Mesendoderm (in vitro differentiated cells): ENCODE data around the gene CCDC188.
A peak's percentile ranks its signal among the peaks of the same experiment; 100 is the strongest.

ENCODE experiments used
- DNase-seq: peaks from one replicate; pipeline ENCODE4 v3.0.0; 2013
- H2AK5ac ChIP-seq: 2 replicates; pipeline ENCODE4 v1.6.1; 2013; ENCODE audit warnings: low read length, inconsistent platforms
- H2BK120ac ChIP-seq: 2 replicates; pipeline ENCODE4 v1.6.1; 2013; ENCODE audit warnings: low read depth, mild to moderate bottlenecking, low read length, moderate library complexity, mixed read lengths
- H2BK15ac ChIP-seq: replicated peaks from 2 replicates; pipeline ENCODE4 v1.6.1; 2013; ENCODE audit warnings: low read depth, mild to moderate bottlenecking, moderate library complexity
- H2BK5ac ChIP-seq: 2 replicates; pipeline ENCODE4 v1.6.1; 2013; ENCODE audit warnings: low read length, inconsistent platforms
- H3K18ac ChIP-seq: 2 replicates; pipeline ENCODE4 v1.6.1; 2013; ENCODE audit warnings: mild to moderate bottlenecking, low read length, mixed read lengths
- H3K23ac ChIP-seq: one replicate; pipeline ENCODE4 v1.6.1; 2013; ENCODE audit warnings: low read length
- H3K27ac ChIP-seq: 2 replicates; pipeline ENCODE4 v1.5.1; 2013; ENCODE audit warnings: low read depth, mild to moderate bottlenecking, inconsistent platforms, low read length, moderate library complexity
- H3K27me3 ChIP-seq: 2 replicates; pipeline ENCODE4 v1.6.1; 2013; ENCODE audit warnings: low read length, control low read depth, mild to moderate bottlenecking, inconsistent platforms; ENCODE audit not compliant: insufficient read depth, poor library complexity
- H3K36me3 ChIP-seq: 2 replicates; pipeline ENCODE4 v1.6.1; 2013; ENCODE audit warnings: low read length, inconsistent platforms; ENCODE audit not compliant: control insufficient read depth, insufficient read depth
- H3K4ac ChIP-seq: one replicate; pipeline ENCODE4 v1.6.1; 2013; ENCODE audit warnings: low read depth, mild to moderate bottlenecking, low read length, moderate library complexity
- H3K4me1 ChIP-seq: 2 replicates; pipeline ENCODE4 v1.6.1; 2013; ENCODE audit warnings: low read depth, low read length, inconsistent platforms; ENCODE audit not compliant: control insufficient read depth
- H3K4me2 ChIP-seq: 2 replicates; pipeline ENCODE4 v1.6.1; 2013; ENCODE audit warnings: low read length
- H3K4me3 ChIP-seq: 2 replicates; pipeline ENCODE4 v1.5.1; 2013; ENCODE audit warnings: mild to moderate bottlenecking, low read length
- H3K56ac ChIP-seq: one replicate; pipeline ENCODE4 v1.6.1; 2013; ENCODE audit warnings: low read length
- H3K79me1 ChIP-seq: 2 replicates; pipeline ENCODE4 v1.6.1; 2013; ENCODE audit warnings: low read length, inconsistent platforms
- H3K79me2 ChIP-seq: 2 replicates; pipeline ENCODE4 v1.6.1; 2013; ENCODE audit warnings: mild to moderate bottlenecking, low read length; ENCODE audit not compliant: control insufficient read depth, insufficient read depth
- H3K9ac ChIP-seq: 2 replicates; pipeline ENCODE4 v1.6.1; 2013; ENCODE audit warnings: low read length, inconsistent platforms
- H4K5ac ChIP-seq: one replicate; pipeline ENCODE4 v1.6.1; 2013; ENCODE audit warnings: low read length
- H4K8ac ChIP-seq: one replicate; pipeline ENCODE4 v1.6.1; 2013; ENCODE audit warnings: low read depth, mild to moderate bottlenecking, control low read depth, low read length, moderate library complexity
- WGBS: extraction: QIAGEN DNeasy Blood & Tissue Kit; methylation state at CpG from one replicate; pipeline ENCODE4 v1.1.7; 2013; ENCODE audit warnings: low lambda C conversion rate, missing lambda C conversion rate; ENCODE audit not compliant: insufficient coverage; ENCODE audit errors: extremely low coverage; 5-methylcytosine and 5-hydroxymethylcytosine counted together

Gene CCDC188

DNA sequence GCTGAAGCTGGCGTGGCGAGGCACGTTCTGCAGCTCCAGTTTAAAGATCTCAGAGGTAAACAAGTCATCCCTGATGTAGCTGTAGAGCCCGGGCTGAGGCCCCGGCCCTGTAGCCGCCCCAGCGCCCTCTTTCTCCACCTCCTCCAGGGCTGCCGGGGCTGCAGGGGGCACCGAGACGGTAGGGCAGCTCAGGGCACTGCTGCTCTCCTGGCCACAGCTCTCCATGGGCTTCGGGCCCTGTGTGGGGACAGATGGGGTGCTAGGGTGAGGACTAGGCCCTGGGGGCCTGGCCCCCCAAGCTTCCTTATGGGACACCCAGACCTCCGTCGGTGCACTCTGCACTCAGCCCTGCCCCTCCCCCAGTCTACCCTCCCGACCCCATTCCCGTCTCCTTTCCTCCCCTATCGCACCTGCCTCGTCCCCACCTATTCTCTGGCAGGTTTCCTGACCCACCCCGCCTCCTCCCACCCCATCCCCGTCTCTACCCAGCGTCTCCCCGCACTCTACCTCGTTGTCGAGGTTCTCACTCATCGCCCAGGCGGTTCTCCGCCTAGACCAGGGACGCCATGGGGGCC is 34.4 kb downstream of the CCDC188 start:
- peaks cover 17% of the 10 kb centered on the region for H3K79me1 ChIP-seq
- peak overlapping the region; percentile 78 for H3K4me2 ChIP-seq
- no peak overlapping the region for H3K18ac ChIP-seq
- no peak overlapping the region for H4K5ac ChIP-seq
- peak overlapping the region; percentile 98 for H3K56ac ChIP-seq
- H3K27me3 ChIP-seq = no peaks in the 10 kb centered on the region
- peak overlapping the region; percentile 91 for H3K4me3 ChIP-seq
- peak overlapping the region; percentile 17 for H3K4ac ChIP-seq
- H2BK15ac ChIP-seq = no peak overlapping the region
- peak overlapping the region; percentile 97 for H3K9ac ChIP-seq
- H2AK5ac ChIP-seq = peak overlapping the region; percentile 93
- peaks cover 2% of the 10 kb centered on the region for H3K4me1 ChIP-seq
- H3K27ac ChIP-seq = no peak overlapping the region
- no CpG with 5 or more reads among the region's 27 CpGs for WGBS
- peak overlapping the region; percentile 24 for H3K23ac ChIP-seq
- peaks cover 51% of the 10 kb centered on the region for H3K79me2 ChIP-seq
- H2BK5ac ChIP-seq = no peak overlapping the region
- H4K8ac ChIP-seq = no peak overlapping the region
- no peak for DNase-seq
- peaks cover 21% of the 10 kb centered on the region for H3K36me3 ChIP-seq
- no peak overlapping the region for H2BK120ac ChIP-seq

GRCh38 chr22:20115691-20116375 is 35.0 kb downstream of the CCDC188 start, which contains the start of gene RANBP1:
RANBP1 (plus strand) TSS chr22:20116104; CDS start chr22:20116185, 81 bp downstream.
- Histone ChIP-seq H2BK15ac (no peak within 1 kb of the TSS), H2AK5ac (peak within 1 kb of the TSS; percentile 93), H3K23ac (peak within 1 kb of the TSS; percentile 24), H4K8ac (no peak within 1 kb of the TSS), H3K56ac (peak within 1 kb of the TSS; percentile 98), H2BK120ac (no peak within 1 kb of the TSS), H3K4ac (peak within 1 kb of the TSS; percentile 17), H3K4me1 (peaks cover 2% of the 10 kb centered on the region), H3K4me3 (peak within 1 kb of the TSS; percentile 91), H2BK5ac (no peak within 1 kb of the TSS), H3K79me2 (peaks cover 46% of the 10 kb centered on the region), H3K18ac (no peak within 1 kb of the TSS), H3K27ac (no peak within 1 kb of the TSS), H3K4me2 (peak within 1 kb of the TSS; percentile 78), H3K9ac (peak within 1 kb of the TSS; percentile 97), H3K36me3 (peaks cover 23% of the 10 kb centered on the region), H4K5ac (no peak within 1 kb of the TSS), H3K27me3 (no peaks in the 10 kb centered on the region), H3K79me1 (peaks cover 17% of the 10 kb centered on the region)
- no CpG with 5 or more reads among the region's 30 CpGs for WGBS
- DNase-seq = no peak

DNA sequence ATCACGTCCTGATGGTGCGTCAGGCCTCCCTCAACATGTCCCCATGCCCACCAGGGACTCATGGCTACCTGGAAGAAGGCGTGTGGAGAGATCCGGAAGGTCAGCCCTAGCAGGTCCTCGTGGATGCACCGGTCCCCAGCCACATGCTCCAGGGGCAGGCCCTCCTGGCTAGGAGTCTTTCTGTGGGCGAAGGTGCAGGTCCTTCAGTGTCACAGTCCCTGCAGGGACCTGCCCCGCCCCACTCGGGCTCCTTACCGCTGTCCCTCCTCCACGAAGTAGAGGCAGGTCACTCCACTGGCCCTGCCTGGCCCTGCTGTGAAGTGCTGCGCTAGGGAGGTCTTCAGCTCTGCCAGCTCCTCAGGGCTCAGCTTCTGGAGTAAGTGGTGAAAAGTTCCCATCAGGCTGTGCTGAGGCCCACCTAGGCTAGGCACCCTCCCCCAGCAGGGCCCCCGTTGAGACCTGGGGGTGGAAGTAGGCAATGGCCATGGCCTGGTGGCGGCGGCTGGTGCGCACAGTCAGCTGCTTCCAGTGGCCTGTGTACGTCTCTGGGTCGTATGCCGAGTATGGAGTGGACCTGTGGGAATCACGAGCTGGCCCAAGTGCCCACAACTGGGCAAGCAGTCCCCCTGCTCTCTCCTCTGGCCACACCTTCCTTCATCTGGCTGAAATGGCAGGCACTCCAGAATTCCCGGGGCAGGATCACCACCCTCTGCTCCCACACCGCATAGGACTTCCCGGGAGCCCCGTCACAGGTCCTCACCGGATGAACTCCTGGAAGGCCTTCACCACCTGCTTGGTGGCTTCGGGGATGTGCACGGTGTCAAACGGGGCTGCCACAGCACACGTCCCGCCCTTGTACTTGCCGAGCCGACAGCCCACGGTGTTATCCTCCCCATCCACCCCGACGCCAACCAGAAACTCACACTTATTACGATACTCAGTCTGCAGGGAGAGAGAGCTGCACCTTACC is 36.1 kb downstream of the CCDC188 start:
- H2BK15ac ChIP-seq = no peak overlapping the region
- no peak overlapping the region for H2AK5ac ChIP-seq
- DNase-seq = no peak
- no peaks in the 10 kb centered on the region for H3K27me3 ChIP-seq
- H3K56ac ChIP-seq = no peak overlapping the region
- H3K4ac ChIP-seq = no peak overlapping the region
- no peak overlapping the region for H2BK5ac ChIP-seq
- H4K5ac ChIP-seq = no peak overlapping the region
- no peak overlapping the region for H3K4me3 ChIP-seq
- H3K23ac ChIP-seq = no peak overlapping the region
- H2BK120ac ChIP-seq = no peak overlapping the region
- H3K4me2 ChIP-seq = no peak overlapping the region
- H3K4me1 ChIP-seq = peaks cover 2% of the 10 kb centered on the region
- H4K8ac ChIP-seq = no peak overlapping the region
- no CpG with 5 or more reads among the region's 36 CpGs for WGBS
- no peak overlapping the region for H3K27ac ChIP-seq
- H3K79me1 ChIP-seq = peaks cover 13% of the 10 kb centered on the region
- peaks cover 36% of the 10 kb centered on the region for H3K79me2 ChIP-seq
- peaks cover 25% of the 10 kb centered on the region for H3K36me3 ChIP-seq
- no peak overlapping the region for H3K9ac ChIP-seq
- no peak overlapping the region for H3K18ac ChIP-seq

DNA sequence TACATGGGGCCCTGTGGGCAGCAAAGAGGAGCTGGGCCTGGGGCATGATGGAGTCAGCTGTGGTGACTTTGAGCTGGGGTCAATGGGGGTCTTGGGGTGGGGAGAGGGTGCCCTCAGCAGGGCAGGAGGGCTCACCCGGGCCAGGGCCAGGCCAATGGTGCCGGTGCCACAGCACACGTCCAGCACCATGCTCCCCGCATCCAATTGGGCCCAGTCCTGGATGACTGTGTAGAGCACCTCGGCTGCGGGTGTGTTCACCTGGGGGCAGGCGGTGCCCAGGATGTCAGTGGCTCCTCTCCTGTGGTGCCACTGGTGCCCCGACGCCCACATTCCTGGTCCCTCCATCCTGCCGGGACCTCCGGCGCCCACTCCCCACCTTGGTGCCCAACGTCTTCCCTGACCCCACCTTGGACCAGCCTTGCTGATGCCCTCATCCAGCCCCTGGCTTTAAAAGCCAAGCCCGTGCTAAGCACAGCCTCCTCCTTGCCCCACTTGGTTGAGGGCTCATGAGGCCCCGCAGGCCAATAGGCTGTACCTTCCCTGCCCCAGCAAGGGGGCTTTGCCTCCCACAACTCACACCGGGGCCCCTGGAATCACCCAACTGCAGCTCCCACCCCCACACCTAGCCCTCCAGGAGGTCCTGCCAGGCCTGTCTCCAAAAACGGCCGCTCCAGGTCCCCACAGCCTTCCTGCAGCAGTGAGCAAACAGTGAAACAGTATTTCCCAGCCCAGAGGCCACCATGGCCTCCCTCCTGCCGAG is 37.1 kb downstream of the CCDC188 start:
- Histone ChIP-seq H4K5ac (no peak overlapping the region), H3K56ac (no peak overlapping the region), H2BK15ac (no peak overlapping the region), H3K4ac (no peak overlapping the region), H3K4me3 (no peak overlapping the region), H2AK5ac (no peak overlapping the region), H3K4me1 (peaks cover 1% of the 10 kb centered on the region), H3K18ac (no peak overlapping the region), H3K27ac (no peak overlapping the region), H3K79me1 (peaks cover 11% of the 10 kb centered on the region), H3K27me3 (no peaks in the 10 kb centered on the region), H4K8ac (no peak overlapping the region), H3K36me3 (peaks cover 24% of the 10 kb centered on the region), H2BK120ac (no peak overlapping the region), H3K4me2 (no peak overlapping the region), H3K9ac (no peak overlapping the region), H3K23ac (no peak overlapping the region), H2BK5ac (no peak overlapping the region), H3K79me2 (peaks cover 26% of the 10 kb centered on the region)
- DNase-seq = no peak
- WGBS = no CpG with 5 or more reads among the region's 19 CpGs
